ENCODE measurements around the gene BMPR1A.

- TF ChIP-seq CTCF (conservative IDR thresholded peaks at IDR 0.05; ENCODE audit: low read length) (no peak), EZH2phosphoT487 (IDR thresholded peaks at IDR 0.05; ENCODE audit: borderline replicate concordance) (no peak)
Measured at GRCh38 chr10:86976362-86977056, 220.1 kb downstream of the BMPR1A start.

Data from Loucy (cell line).